IMR-90 (cell line): Measurements from ENCODE around the gene GABRA4.

Experiments
- BHLHE40 ChIP-seq: fragments of 150-350 bp; IDR thresholded peaks from 2 replicates; pipeline ENCODE4 v1.6.1; 2016; ENCODE audit warnings: mild to moderate bottlenecking, low read depth, low read length
- CEBPB ChIP-seq: IDR thresholded peaks from 2 replicates; pipeline ENCODE4 v1.6.1; 2012; ENCODE audit warnings: low read depth, low read length, improper control_type of control experiment
- CTCF ChIP-seq: conservative IDR thresholded peaks from 2 replicates; pipeline ENCODE4 v1.5.1; 2012; ENCODE audit warnings: mild to moderate bottlenecking, low read depth, low read length, improper control_type of control experiment
- MAFK ChIP-seq: IDR thresholded peaks from 2 replicates; pipeline ENCODE4 v1.6.1; 2012; ENCODE audit warnings: low read depth, low read length, improper control_type of control experiment
- POLR2A ChIP-seq: IDR thresholded peaks from 2 replicates; pipeline ENCODE4 v1.6.1; 2012; ENCODE audit warnings: mild to moderate bottlenecking, low read depth, low read length
- RAD21 ChIP-seq: IDR thresholded peaks from 2 replicates; pipeline ENCODE4 v1.6.1; 2012; ENCODE audit warnings: low read length, improper control_type of control experiment

- TF ChIP-seq RAD21 (no peak), CTCF (no peak), BHLHE40 (no peak), POLR2A (no peak), MAFK (no peak), CEBPB (no peak)
Observed at GRCh38 chr4:46894826-46895225, 98.6 kb downstream of the GABRA4 start.
